ENCODE measurements around the gene IMPA2.

The IMPA2 gene

DNA sequence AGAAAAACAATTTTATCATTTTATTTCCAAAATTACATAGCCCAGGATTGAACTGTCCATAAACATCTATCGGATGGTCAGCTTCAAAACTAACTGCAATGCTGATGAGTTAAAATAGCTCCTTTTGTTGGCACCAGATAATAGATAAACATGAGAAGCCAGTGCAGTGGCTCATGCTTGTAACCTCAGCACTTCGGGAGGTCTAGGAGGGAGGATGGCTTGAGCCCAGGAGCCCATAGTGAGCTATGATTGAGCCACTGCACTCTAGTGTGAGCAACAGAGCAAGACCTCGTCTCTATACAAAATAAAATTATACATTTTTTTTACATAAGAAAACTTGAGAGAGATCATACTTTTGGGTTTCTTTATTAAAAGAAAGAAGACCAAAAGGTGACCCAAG, 34.6 kb upstream of the IMPA2 start:
- TF ChIP-seq, protein P1, sequence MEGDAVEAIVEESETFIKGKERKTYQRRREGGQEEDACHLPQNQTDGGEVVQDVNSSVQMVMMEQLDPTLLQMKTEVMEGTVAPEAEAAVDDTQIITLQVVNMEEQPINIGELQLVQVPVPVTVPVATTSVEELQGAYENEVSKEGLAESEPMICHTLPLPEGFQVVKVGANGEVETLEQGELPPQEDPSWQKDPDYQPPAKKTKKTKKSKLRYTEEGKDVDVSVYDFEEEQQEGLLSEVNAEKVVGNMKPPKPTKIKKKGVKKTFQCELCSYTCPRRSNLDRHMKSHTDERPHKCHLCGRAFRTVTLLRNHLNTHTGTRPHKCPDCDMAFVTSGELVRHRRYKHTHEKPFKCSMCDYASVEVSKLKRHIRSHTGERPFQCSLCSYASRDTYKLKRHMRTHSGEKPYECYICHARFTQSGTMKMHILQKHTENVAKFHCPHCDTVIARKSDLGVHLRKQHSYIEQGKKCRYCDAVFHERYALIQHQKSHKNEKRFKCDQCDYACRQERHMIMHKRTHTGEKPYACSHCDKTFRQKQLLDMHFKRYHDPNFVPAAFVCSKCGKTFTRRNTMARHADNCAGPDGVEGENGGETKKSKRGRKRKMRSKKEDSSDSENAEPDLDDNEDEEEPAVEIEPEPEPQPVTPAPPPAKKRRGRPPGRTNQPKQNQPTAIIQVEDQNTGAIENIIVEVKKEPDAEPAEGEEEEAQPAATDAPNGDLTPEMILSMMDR (IDR thresholded peaks at IDR 0.05; ENCODE audit: extremely low read depth, missing control alignments), result no peak
- DNase-seq (ENCODE audit: low spot score), result no peak

DNA sequence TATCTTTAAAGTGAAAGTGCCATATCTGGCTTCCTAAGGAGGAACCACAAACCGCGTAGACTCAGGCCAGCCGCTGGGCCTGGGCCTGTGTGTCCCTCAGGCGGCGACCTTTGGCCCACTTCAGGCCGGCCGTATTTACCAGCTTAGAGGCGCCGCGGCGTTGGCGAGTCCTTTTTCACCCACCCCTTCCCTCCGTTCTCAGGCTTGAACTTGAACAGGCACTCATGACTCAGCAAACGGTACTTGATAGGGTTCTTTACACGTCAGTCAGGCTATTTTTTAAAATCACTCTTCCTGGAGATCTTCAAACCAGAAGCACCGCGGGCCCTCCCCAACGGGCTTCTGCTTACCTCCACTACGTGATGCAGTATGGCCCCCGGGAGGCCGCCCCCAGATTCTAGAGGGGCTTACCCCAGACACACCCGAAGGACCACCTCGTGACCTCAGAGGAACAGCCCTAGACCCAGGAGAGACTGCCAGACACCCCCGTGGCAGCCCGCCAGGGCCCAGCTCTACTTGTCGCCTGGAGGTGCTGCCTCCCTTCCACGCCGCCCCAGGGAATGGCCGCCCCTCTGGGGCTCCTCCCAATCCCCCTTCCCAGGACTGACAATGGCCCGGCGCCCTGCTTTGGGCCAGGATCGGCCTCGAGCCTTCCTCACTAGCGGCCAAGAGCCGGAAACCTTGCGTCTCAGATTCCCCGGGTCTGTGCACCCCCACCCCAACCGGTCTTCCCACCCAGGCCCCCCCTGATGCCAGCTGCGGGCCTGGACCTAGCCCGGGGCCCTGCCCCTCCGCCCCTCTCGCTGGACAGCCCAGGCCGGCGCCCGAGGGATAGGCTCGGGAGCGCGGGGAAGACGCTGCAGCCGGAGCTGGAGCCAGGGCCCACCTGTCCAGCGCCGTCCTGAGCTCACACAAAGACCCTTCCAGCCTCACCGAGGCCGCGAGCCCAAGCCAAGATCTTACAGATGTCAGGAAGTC, 33.8 kb upstream of the IMPA2 start:
- TF ChIP-seq, protein P1 (IDR thresholded peaks at IDR 0.05; ENCODE audit: extremely low read depth, missing control alignments), result no peak
- DNase-seq (ENCODE audit: low spot score), result peak; percentile 83

DNA sequence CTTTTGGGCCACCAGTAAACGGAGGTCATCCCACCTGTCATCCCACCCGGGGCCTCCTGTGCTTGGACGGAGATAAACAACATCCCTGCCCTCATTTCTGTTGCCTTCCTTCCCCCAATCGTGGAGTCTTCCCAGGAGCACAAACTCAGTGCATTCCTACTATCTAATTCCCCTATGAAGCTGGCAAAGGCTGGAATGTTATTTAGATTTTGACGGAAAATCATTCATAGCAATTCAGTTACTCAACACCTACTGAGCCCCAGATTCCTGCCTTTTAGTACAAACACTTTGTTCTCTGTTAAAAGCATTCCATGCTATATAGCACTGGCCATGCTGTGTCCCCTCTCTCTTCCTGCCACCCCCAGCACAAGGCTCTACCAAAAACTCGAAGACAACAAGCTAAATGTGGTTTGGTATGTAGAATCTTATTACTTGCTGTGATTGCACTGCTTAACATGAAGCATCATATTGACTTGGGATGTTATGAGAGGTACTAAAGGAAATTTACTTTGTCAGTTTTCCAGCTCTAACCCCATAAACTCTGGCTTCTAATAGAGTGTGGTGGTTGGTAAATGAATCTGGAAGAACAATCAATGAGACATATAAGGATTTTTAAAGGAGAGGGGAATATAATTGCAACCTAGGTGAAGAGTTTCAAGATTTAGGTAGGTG, 32.3 kb upstream of the IMPA2 start:
- TF ChIP-seq, protein P1 (IDR thresholded peaks at IDR 0.05; ENCODE audit: extremely low read depth, missing control alignments), result no peak
- DNase-seq (ENCODE audit: low spot score), result no peak

DNA sequence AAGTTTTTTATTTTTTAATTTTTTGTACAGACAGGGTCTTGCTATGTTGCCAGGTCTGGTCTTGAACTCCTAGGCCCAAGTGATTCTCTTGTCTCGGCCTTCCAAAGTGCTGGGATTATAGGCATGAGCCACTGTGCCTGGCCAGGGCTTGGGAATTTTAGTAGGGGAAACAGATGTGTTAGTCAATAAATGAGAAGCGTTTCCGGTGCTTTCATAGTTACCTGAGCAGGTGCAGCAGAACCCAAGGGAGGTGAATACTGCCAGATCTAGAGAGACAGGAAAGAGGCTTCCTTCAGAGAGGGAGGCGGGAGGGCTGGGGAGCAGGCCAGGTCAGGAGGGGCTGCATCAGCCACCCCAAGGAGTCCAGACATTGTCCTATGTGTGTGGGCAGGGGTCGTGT, 30.5 kb upstream of the IMPA2 start:
- DNase-seq (ENCODE audit: low spot score), result no peak
- TF ChIP-seq, protein P1 (IDR thresholded peaks at IDR 0.05; ENCODE audit: extremely low read depth, missing control alignments), result no peak

DNA sequence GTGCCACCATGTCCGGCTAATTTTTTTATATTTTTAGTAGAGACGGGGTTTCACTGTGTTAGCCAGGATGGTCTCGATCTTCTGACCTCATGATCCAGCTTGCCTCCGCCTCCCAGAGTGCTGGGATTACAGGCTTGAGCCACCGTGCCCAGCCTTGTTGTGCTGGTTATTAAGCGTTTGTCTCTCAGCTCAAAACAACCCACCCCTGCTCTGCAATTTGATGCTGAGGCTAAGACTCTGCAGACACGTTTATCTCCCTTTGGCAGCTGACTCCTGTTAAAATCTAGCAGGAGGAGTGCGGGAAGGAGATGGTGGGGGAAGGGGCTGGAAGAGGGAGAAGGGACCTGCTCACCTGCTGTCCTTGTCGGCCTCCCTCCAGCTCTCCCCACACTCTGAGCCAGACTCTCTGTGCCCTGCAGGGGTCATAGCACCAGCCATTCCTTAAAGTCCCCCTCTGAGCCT, 29.9 kb upstream of the IMPA2 start:
- TF ChIP-seq, protein P1 (IDR thresholded peaks at IDR 0.05; ENCODE audit: extremely low read depth, missing control alignments), result no peak
- no peak for DNase-seq (ENCODE audit: low spot score)

DNA sequence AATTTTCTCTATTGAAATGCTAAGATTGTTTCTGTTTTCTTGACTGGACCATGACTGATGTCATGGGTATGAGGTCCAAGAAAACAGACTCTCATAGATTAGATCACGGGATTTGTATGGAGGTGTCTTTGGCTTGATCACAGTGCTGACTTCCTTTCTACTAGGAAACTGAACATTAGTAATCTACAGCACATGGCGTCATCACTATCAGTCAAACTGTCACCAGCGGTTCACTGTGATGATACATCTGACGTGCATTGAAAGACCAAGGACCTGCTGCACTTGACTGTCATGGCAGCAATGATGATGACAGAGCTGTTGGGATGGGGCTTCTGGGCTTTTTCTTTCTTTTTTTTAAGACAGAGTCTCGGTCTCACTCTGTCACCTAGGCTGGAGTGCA, 28.2 kb upstream of the IMPA2 start:
- TF ChIP-seq, protein P1 (IDR thresholded peaks at IDR 0.05; ENCODE audit: extremely low read depth, missing control alignments), result no peak
- no peak for DNase-seq (ENCODE audit: low spot score)

Data from GM20000 (cell line).